Myocyte (in vitro differentiated cells): ENCODE data around the gene TXNRD3. TPM values are rescaled to one million over a fixed set of nuclear protein-coding genes. Genes with fewer than 3 reads are reported as not detected.

Experiments used
- DNase-seq: peaks from one replicate; pipeline ENCODE4 v3.0.0-alpha.2; 2012; ENCODE audit warnings: low read depth
- total RNA-seq: library from RNA; depleted of rRNA; stranded (reverse); fragments of >200 nt; gene quantifications from 2 replicates; pipeline ENCODE4 v1.2.3, GENCODE V29; 2014

Gene TXNRD3
- total RNA-seq, 1 donor from 2014 or later, result 9.8 TPM

DNA sequence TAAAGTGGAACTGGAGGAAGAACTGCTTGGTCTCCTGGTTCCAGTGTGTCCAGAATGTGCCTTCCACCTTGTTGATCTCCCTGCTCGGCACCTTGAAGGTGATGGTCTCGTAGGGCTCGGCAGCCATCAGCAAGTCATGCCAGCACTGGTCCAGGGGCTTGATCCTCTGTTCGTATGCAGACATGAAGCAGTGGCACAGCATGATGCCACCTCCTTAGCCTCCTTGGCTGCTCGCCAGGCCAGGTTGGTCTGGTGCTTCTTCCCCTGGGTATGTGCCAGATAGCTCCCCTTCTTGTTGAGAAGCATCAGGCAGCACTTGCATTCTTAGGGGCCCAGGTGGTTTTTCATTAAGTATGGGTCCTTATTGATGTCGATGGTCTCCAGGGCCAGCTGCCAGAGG is 17.8 kb upstream of the TXNRD3 start:
- DNase-seq, result no peak

- no peak for DNase-seq
Measured at GRCh38 chr3:126672340-126672739, 17.4 kb upstream of the TXNRD3 start.

- DNase-seq, result no peak
Measured at GRCh38 chr3:126671521-126671920, 16.6 kb upstream of the TXNRD3 start.

DNA sequence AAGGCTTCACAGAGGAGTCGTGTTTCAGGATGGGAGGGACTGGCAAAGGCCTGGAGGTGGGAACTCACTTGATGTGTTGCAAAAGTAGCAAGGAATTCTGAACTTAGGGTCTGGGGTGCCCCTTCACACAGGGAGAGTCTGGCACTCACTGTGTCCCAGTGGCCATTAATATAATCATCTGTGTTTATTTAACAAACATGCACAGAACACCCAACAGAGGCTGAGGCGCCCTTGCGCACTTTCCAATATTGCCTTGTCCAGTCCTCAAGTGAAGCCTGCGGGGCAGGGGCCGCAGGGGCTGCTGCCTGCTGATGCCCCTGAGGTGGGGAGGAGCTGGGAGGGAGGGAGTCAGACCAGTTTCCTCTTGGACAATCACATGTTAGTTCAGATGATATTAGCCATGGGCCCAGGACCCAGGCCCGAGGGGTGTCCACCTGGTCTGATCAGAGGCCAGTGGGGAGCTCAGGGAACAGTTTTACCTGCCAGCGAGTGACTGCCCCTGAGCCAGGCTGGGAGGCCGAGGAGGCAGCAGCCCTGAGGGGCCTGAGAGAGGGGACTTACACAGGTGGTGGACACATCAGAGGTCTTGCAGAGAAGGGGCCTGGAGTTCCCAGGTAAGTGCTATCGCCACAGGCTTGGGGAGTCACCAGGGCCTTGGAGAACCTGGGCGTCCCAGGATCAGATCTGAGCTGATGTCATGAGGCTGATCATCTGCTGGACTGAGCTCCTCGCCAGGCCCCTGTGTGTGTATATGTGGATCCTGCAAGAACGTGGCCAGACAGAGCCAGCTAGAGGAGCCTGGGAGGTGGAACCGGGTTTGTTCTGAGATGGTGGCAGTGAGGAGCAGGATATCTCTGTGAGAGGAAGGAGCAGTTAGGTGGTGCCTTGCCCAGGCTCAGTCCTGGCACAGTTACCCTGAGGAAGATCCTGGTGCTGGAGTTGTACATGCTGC is 13.8 kb upstream of the TXNRD3 start:
- no peak for DNase-seq

DNA sequence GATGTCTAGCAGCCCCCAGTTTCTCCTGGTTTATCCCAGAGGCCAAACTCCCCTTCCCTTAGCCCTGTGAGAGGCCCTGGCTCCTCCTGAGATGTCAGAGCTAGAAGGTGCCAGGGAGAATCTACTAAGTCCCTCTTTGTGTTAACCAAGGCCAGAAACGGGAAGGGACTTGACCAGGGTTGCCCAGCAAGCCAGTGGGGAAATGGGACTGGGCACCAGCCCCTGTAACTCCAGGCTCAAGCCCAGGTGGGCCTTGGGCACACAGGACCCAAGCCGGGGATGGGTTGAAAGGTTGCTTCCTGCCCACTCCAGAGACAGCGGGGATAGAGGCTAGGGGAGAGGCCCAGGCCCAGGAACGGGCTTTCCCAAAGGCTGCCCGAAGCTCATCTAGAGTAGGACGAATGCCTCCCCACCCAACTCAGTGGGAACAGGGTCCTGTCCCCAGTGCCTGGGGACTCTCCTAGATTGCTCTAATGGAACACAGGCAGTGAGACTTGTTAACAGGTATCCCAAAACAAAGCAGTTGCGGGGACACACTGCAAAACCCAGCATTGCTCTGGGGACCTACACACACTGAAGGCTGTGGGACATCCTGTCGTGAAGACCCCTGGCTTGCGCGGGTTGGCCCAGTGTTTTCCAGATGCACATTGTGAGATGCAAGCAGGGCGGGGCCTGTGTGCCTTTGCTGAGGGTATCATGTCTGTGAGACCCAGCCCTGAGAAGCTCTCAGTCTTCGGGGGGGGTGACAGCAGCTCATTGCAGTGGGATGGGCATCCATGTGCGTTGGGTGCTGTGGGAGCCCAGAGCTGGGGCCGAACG is 12.9 kb upstream of the TXNRD3 start:
- no peak for DNase-seq

- DNase-seq, result no peak
Measured at GRCh38 chr3:126666658-126667528, 12.0 kb upstream of the TXNRD3 start.

GRCh38 chr3:126665959-126666657 is 11.2 kb upstream of the TXNRD3 start:
- DNase-seq, result no peak

DNA sequence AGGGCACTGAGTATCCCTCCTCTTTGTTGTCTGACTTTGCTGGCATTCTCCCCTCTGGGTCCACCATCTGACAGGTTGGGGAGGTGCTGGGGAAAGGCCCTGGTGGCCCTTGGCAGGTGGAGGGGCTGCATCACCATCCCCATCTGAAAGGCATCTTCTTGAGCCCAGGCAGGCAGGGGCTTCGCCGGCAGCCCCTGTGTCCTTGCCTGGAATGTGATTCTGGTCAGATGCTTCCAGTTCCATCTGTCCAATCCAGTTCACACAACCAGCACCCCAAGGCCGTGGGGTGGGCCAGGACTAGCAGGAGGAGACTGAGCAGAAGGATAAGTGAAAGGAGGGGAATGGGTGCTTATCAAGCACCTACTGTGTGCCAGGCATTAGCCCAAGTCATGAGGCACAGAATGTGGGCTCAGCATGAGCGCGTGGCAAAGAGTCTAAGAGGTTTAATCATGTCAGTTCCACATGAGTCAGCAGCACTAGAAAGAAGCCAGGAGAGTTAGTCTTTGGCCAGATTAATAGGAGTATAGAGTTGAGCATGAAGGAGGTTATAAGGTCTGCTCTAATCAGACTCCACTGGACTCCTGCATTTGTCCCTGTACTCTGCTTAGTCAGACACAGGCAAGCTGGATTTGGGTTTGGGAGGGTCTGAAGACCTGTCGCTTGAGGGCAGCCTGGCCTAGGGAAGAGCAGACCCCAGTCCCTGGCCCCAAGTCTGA is 10.5 kb upstream of the TXNRD3 start:
- no peak for DNase-seq

DNA sequence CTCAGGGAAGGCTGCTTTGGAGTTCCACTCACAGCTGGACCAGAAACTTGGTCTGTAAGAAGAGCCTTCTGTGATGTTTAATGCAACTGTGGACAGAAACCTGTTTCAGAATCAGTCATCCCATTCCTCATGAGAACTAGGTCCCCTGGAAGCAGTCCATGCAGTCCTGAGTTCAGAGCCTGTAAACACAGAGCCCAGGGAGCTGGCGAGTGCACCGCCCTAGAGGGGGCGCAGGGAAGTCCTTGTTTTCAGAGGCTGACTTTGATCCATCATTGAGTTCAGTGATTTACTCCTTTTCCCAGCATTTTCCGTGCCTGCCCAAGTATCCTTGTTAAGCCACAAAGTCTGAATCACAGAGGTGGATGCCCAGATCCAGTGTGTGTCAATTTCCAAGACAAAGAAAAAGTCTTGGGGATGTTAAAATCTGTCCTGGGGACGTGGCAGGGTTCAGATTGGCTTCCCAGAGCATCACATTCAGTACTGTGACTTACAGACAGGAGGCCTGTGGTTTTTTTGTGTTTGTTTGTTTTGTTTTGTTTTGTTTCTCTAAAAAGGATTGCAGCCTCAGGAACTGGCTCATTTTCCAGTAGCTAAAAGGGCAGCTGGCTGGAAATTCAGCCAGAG is 9.8 kb upstream of the TXNRD3 start:
- DNase-seq, result peak; percentile 17

DNA sequence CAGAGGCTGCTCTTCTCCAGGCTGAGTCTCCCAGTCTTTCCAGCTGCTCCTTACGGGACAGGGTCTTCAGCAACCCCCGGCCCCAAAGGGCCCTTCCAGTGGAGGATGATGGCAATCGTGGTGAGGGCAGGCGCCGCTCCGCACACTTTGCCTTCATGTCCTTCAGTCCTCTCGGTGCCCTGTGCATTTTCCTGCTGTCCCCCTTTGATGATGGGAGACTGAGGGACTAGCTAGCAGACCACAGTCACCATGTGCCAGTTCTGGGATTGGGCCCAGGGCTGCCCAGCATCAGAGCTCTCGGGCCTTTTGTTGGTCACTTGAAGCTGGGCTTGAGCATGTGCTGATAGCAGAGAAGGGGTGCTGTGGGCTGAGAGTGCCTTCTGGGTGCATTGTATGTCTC is 8.8 kb upstream of the TXNRD3 start:
- DNase-seq, result no peak

DNA sequence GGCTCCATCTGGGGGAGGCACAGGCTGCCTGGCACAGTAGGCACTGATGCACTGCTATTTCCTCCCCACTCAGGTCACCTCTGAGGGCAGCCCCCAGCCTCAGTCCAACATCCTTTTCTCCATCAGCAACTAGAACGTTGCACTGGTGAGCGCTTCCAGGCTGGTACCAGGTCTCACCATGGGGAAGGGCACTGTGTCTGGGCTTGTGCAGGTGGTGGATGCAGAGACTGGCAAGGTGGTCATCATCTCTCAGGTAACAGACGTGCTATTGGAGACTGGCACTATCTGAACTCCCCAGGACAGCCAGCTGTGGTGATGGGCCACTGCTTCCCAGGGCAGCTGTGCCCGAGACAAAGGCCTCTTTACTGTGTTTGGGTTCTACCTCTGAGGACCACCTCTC is 8.3 kb upstream of the TXNRD3 start:
- DNase-seq, result no peak

GRCh38 chr3:126661532-126662364 is 6.8 kb upstream of the TXNRD3 start:
- DNase-seq, result peak; percentile 36

DNA sequence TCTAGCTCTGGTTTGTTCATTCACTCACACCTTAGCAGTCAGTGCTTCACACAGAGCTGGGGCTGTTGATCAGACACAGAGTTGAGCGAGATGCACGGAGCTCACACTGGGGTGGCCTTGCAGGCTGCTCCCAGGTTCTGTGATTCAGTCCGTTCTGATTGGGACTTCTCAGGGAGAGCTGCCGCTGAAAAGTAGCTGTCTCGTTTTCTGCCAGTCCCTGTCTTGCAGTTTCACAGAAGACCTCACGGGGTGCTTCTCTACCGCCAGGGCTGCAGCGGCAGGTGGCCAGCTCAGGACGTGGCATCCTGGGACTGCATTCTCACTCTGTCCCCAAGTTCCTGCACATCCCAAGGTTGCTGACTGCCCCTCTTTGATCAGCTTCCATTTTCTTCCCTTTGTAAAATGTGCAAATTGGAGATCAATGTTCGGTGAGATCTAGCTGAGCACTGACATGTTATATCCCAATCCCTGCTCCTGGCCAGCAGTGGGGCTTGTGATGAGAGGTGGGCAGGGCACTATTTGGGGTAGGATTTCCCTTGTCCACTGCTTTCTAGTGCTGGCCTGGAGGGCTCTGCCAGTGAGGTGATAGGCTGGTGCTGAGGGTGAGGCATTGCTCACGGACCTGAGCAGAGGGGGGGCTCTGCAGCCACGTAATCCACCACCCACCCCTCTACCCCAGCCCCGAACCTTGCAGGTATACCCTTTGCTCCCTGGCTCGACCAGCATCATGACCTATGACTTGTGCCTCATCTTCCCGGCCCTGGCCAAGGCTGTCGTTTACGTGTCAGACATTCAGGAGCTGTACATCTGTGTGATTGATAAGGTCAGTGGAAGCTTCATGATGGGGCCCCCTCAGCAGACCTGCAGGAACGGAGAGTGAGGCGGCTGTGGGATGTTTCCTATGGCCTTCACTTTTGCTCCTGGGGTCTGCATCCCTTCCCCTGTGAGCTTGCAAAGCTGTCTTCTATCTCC is 5.3 kb upstream of the TXNRD3 start:
- DNase-seq, result peak; percentile 13

DNA sequence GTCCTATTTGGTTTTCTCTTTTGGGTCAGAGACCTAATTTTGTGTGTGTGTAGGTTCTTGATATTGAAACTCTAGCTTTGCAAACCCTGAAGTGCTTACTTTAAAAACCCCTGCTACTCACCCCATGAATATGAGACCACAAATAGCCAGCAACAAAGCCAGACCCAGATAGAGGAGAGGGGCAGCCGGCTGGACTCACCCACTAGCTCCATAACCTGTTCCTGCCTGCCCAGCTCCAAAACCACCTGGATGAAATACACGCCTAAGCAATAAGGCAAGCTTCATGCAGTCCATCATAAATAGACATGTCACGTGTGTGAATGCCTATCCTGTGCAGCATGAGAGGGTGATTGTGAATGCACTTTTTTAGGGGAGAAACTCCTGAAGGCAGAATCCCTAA is 3.7 kb upstream of the TXNRD3 start:
- DNase-seq, result no peak

DNA sequence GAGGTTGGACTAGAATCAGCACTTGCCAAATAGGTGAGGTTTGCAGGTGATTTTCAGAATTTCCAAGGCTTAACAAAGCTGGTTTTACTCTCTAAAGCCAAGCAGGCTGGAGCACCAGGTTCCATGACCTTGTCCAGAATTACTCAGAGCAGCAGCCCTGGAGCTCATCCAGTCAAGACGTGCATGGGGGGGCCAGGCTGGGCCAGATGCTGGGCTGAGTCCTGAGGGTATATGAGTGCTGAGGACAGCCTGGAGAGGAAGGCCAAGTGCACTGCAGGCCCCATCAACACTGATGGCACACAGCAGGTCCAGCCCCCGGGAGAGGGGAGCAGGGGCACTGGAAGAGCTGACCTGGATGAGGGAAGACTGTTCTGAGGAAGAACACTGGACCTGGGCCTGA is 3.0 kb upstream of the TXNRD3 start:
- DNase-seq, result no peak

DNA sequence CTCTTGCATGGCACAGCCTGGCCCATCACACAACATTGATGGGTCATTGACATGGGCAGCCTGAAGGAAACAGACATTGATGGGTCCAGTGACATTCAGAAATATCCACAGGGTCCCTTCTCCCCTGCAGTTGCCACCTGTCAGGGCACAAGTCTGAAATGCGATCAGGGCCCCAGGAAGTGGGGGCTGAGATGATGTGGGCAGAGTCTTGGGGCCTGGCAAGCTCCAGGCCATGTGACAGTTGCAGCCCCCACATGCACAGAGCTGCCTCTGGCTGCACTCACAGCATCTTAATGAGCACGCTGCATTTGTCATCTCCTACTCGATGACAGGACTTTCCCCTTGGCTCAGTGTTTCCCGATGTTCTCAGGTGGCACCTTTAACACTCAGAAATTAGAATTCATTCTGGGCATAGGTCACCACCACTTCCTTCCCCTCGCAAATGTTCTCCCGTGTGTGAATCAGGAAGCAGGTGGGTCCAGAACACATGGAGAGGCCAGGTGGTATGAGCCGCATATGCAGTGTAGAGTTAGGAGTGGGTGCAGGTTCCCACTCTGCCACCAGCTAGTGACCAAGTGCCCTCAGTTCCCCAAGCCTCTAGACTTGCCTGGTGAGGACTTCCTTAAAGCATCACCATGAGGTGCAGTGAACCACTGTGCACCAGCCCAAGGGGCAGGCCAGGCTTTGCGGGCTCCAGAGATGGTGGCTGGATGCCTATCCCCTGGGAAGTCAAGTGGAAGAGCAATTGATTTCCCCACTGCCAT is 1.6 kb upstream of the TXNRD3 start:
- DNase-seq, result no peak

DNA sequence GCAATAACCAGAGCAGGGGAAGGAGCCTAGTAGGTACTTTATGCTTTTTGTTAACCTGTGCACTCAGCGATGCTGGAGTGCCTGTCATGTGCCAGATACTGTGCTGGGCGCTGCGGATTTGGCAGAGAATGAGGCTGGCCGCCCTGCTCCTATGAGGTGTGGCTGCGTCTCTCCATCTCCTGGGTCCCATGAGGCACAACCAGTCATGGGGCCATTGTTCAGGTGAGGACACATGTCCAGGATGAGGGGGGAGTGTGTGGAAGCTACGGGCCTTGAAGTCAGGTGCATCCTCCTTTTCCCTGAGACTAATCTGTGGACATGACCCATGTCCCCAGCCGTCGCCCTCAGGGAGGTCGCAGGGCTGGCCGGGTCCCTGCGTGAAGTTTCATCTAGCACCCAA is 963 bp upstream of the TXNRD3 start:
- no peak for DNase-seq
